ENCODE results near the gene EPAS1. TPM values are rescaled to one million over a fixed set of nuclear protein-coding genes. Genes with fewer than 3 reads are reported as not detected.
A peak's percentile ranks its signal among the peaks of the same experiment; 100 is the strongest.

The EPAS1 gene
- total and polyA plus RNA-seq, 2 experiments from 2014 or later: 47.5 to 73.8 TPM

- Histone ChIP-seq H3K27me3 (replicated peaks; ENCODE audit: insufficient read depth) (no peaks in the 10 kb centered on the region), H3K9me3 (ENCODE audit: low read depth) (no peaks in the 10 kb centered on the region), H2AFZ (no peak overlapping the region), H3K9ac (no peak overlapping the region), H3F3A (ENCODE audit: insufficient read depth) (no peaks in the 10 kb centered on the region), H3K4me2 (ENCODE audit: unreplicated experiment) (no peak overlapping the region), H3K4me1 (ENCODE audit: insufficient read depth) (peaks cover 18% of the 10 kb centered on the region), H3K27ac (no peak overlapping the region), H3K4me3 (no peak overlapping the region), H3K36me3 (ENCODE audit: low read depth) (no peaks in the 10 kb centered on the region), H4K20me1 (ENCODE audit: insufficient read depth) (no peaks in the 10 kb centered on the region), H3K9me2 (ENCODE audit: insufficient read depth) (no peaks in the 10 kb centered on the region), H3K79me2 (ENCODE audit: insufficient read depth) (no peaks in the 10 kb centered on the region)
- peak; percentile 69 for DNase-seq
- WGBS, 2 experiments (ENCODE audit: low coverage in 1 of 2, low lambda C conversion rate in 2 of 2, missing lambda C conversion rate in 2 of 2): 84 to 89% methylated on average over 4 of the region's 4 CpGs
- TF ChIP-seq EZH2 (IDR thresholded peaks at IDR 0.05; ENCODE audit: insufficient read depth, poor library complexity, severe bottlenecking) (no peak), EZH2phosphoT487 (IDR thresholded peaks at IDR 0.05; ENCODE audit: insufficient read depth, low read depth) (no peak)
- in situ Hi-C loops (cut with MboI): no loop called here
Observed at GRCh38 chr2:46269001-46269400, 28.2 kb upstream of the EPAS1 start.

- Histone ChIP-seq H3K4me1 (ENCODE audit: insufficient read depth) (peaks cover 18% of the 10 kb centered on the region), H3K9me2 (ENCODE audit: insufficient read depth) (no peaks in the 10 kb centered on the region), H3K36me3 (ENCODE audit: low read depth) (no peaks in the 10 kb centered on the region), H3K27me3 (replicated peaks; ENCODE audit: insufficient read depth) (no peaks in the 10 kb centered on the region), H3K4me3 (no peak overlapping the region), H3K9me3 (ENCODE audit: low read depth) (no peaks in the 10 kb centered on the region), H3K4me2 (ENCODE audit: unreplicated experiment) (no peak overlapping the region), H3F3A (ENCODE audit: insufficient read depth) (no peaks in the 10 kb centered on the region), H3K79me2 (ENCODE audit: insufficient read depth) (no peaks in the 10 kb centered on the region), H3K27ac (no peak overlapping the region), H3K9ac (no peak overlapping the region), H4K20me1 (ENCODE audit: insufficient read depth) (no peaks in the 10 kb centered on the region), H2AFZ (no peak overlapping the region)
- peak; percentile 35 for DNase-seq
- TF ChIP-seq EZH2 (IDR thresholded peaks at IDR 0.05; ENCODE audit: insufficient read depth, poor library complexity, severe bottlenecking): no peak
- no peak for TF ChIP-seq EZH2phosphoT487 (IDR thresholded peaks at IDR 0.05; ENCODE audit: insufficient read depth, low read depth)
- 65% methylated on average over 11 of the region's 11 CpGs for WGBS, 2 experiments (ENCODE audit: low coverage in 1 of 2, low lambda C conversion rate in 2 of 2, missing lambda C conversion rate in 2 of 2)
- in situ Hi-C loops (cut with MboI): no loop called here
Observed at GRCh38 chr2:46269544-46270273, 27.5 kb upstream of the EPAS1 start.

GRCh38 chr2:46270384-46270783, 26.8 kb upstream of the EPAS1 start:
- Histone ChIP-seq H3F3A (ENCODE audit: insufficient read depth) (no peaks in the 10 kb centered on the region), H3K9me2 (ENCODE audit: insufficient read depth) (no peaks in the 10 kb centered on the region), H3K36me3 (ENCODE audit: low read depth) (no peaks in the 10 kb centered on the region), H3K4me3 (no peak overlapping the region), H3K9me3 (ENCODE audit: low read depth) (no peaks in the 10 kb centered on the region), H2AFZ (no peak overlapping the region), H3K9ac (no peak overlapping the region), H3K4me1 (ENCODE audit: insufficient read depth) (peaks cover 18% of the 10 kb centered on the region), H4K20me1 (ENCODE audit: insufficient read depth) (no peaks in the 10 kb centered on the region), H3K27ac (no peak overlapping the region), H3K79me2 (ENCODE audit: insufficient read depth) (no peaks in the 10 kb centered on the region), H3K4me2 (ENCODE audit: unreplicated experiment) (no peak overlapping the region), H3K27me3 (replicated peaks; ENCODE audit: insufficient read depth) (no peaks in the 10 kb centered on the region)
- 67% methylated on average over 2 of the region's 2 CpGs for WGBS, 2 experiments (ENCODE audit: low coverage in 1 of 2, low lambda C conversion rate in 2 of 2, missing lambda C conversion rate in 2 of 2)
- DNase-seq: peak; percentile 30
- in situ Hi-C loops (cut with MboI): no loop called here
- TF ChIP-seq EZH2phosphoT487 (IDR thresholded peaks at IDR 0.05; ENCODE audit: insufficient read depth, low read depth): no peak
- no peak for TF ChIP-seq EZH2 (IDR thresholded peaks at IDR 0.05; ENCODE audit: insufficient read depth, poor library complexity, severe bottlenecking)

- TF ChIP-seq EZH2 (IDR thresholded peaks at IDR 0.05; ENCODE audit: insufficient read depth, poor library complexity, severe bottlenecking) (no peak), EZH2phosphoT487 (IDR thresholded peaks at IDR 0.05; ENCODE audit: insufficient read depth, low read depth) (no peak)
- Histone ChIP-seq H3K27me3 (replicated peaks; ENCODE audit: insufficient read depth) (no peaks in the 10 kb centered on the region), H4K20me1 (ENCODE audit: insufficient read depth) (no peaks in the 10 kb centered on the region), H3K36me3 (ENCODE audit: low read depth) (no peaks in the 10 kb centered on the region), H3K9me2 (ENCODE audit: insufficient read depth) (no peaks in the 10 kb centered on the region), H3K4me3 (no peak overlapping the region), H3K79me2 (ENCODE audit: insufficient read depth) (no peaks in the 10 kb centered on the region), H3F3A (ENCODE audit: insufficient read depth) (no peaks in the 10 kb centered on the region), H2AFZ (no peak overlapping the region), H3K9me3 (ENCODE audit: low read depth) (no peaks in the 10 kb centered on the region), H3K4me1 (ENCODE audit: insufficient read depth) (peaks cover 18% of the 10 kb centered on the region), H3K4me2 (ENCODE audit: unreplicated experiment) (no peak overlapping the region), H3K27ac (no peak overlapping the region), H3K9ac (no peak overlapping the region)
- in situ Hi-C loops (cut with MboI): no loop called here
- WGBS, 2 experiments (ENCODE audit: low coverage in 1 of 2, low lambda C conversion rate in 2 of 2, missing lambda C conversion rate in 2 of 2): 79 to 84% methylated on average over 7 of the region's 7 CpGs
- no peak for DNase-seq
Observed at GRCh38 chr2:46273225-46273863, 23.9 kb upstream of the EPAS1 start.
